H1 (cell line): ENCODE results near the gene FAM76B. TPM values are rescaled to one million over a fixed set of nuclear protein-coding genes. Genes with fewer than 3 reads are reported as not detected.

Experiments used
- BACH1 ChIP-seq: IDR thresholded peaks from 2 replicates; pipeline ENCODE4 v1.6.1; 2012; ENCODE audit warnings: low read length, improper control_type of control experiment
- BCL11A ChIP-seq, 2 experiments: IDR thresholded peaks; one replicate each; pipeline ENCODE4 v1.6.1; 2011; ENCODE audit warnings: low read depth in 2 of 2, low read length in 2 of 2, mild to moderate bottlenecking in 2 of 2
- GTF2F1 ChIP-seq: IDR thresholded peaks from 2 replicates; pipeline ENCODE4 v1.6.1; 2012; ENCODE audit warnings: low read depth, low read length, improper control_type of control experiment, borderline replicate concordance
- HDAC6 ChIP-seq: IDR thresholded peaks from one replicate; pipeline ENCODE4 v1.7.1; 2012; ENCODE audit warnings: low read depth, mild to moderate bottlenecking, inconsistent platforms, low read length, moderate library complexity
- RXRA ChIP-seq: IDR thresholded peaks from 2 replicates; pipeline ENCODE4 v1.6.1; 2011; ENCODE audit warnings: low read depth, mild to moderate bottlenecking, low read length, moderate library complexity; ENCODE audit not compliant: insufficient read depth
- polyA plus RNA-seq, 7 experiments: library from polyadenylated mRNA; depleted of rRNA in 3 of 7; stranded (reverse) in 5 of 7; unstranded in 2 of 7; fragments of >200 nt in 5 of 7; fragments of 200-250 nt in 2 of 7; gene quantifications; 1 replicate in 5 of 7; 2 replicates in 1 of 7; 4 replicates in 1 of 7; pipeline versions ENCODE4 v1.2.1 to v1.2.3, GENCODE V29; 2011 to 2013; ENCODE audit warnings: missing spikeins in 2 of 7, mixed read lengths in 2 of 7
- total RNA-seq: library from RNA; stranded (reverse); fragmentation: NEBNext Ultra II Directional; extraction: Animal tissue kit (Norgen Biotek cat#: 25700); gene quantifications from 2 replicates; pipeline ENCODE4 v1.2.1, GENCODE V29; 2021

Gene FAM76B
- total and polyA plus RNA-seq, 2 of the 8 experiments (the other 6 are each of a cell fraction or from before 2014, with no cell fraction given) = 11.0 to 22.3 TPM

GRCh38 chr11:95827696-95828095 is 38.1 kb upstream of the FAM76B start (continued):
- TF ChIP-seq BCL11A (IDR thresholded peaks at IDR 0.05; ENCODE audit: low read depth in 2 of 2, low read length in 2 of 2) (no peak), GTF2F1 (no peak), BACH1 (no peak), RXRA (no peak), HDAC6 (no peak)
- TF ChIP-seq, all 59 proteins: peak for 0
